GM10266 (cell line): Measurements from ENCODE around the gene HNRNPH2.

Experiments
- DNase-seq: peaks from one replicate; pipeline ENCODE4 v3.0.0; 2012; ENCODE audit errors: extremely low spot score
- CTCF ChIP-seq: IDR thresholded peaks from 2 replicates; pipeline ENCODE4 v1.5.1; 2012; ENCODE audit warnings: mild to moderate bottlenecking, low read depth; ENCODE audit not compliant: control insufficient read depth, insufficient read depth; ENCODE audit errors: missing control alignments

HNRNPH2 gene

GRCh38 chrX:101429934-101430333, 21.9 kb downstream of the HNRNPH2 start:
- no peak for TF ChIP-seq CTCF
- no peak for DNase-seq

GRCh38 chrX:101430457-101431078, 22.5 kb downstream of the HNRNPH2 start:
- DNase-seq: no peak
- TF ChIP-seq CTCF: no peak

GRCh38 chrX:101442085-101442484, 34.1 kb downstream of the HNRNPH2 start:
- TF ChIP-seq CTCF: no peak
- no peak for DNase-seq

GRCh38 chrX:101449279-101449678, 41.3 kb downstream of the HNRNPH2 start:
- no peak for TF ChIP-seq CTCF
- DNase-seq: no peak

- DNase-seq: no peak
- TF ChIP-seq CTCF: no peak
These were observed 42.1 kb downstream of the HNRNPH2 start for GRCh38 chrX:101450085-101450484.

GRCh38 chrX:101450961-101451360, 42.9 kb downstream of the HNRNPH2 start:
- no peak for TF ChIP-seq CTCF
- no peak for DNase-seq

GRCh38 chrX:101452056-101452455, 44.0 kb downstream of the HNRNPH2 start:
- TF ChIP-seq CTCF: no peak
- DNase-seq: no peak
